ENCODE data around the gene FBXO24. TPM values are rescaled to one million over a fixed set of nuclear protein-coding genes. Genes with fewer than 3 reads are reported as not detected.

The FBXO24 gene
- total RNA-seq, 1 experiment from 2014 or later = 1.1 TPM

DNA sequence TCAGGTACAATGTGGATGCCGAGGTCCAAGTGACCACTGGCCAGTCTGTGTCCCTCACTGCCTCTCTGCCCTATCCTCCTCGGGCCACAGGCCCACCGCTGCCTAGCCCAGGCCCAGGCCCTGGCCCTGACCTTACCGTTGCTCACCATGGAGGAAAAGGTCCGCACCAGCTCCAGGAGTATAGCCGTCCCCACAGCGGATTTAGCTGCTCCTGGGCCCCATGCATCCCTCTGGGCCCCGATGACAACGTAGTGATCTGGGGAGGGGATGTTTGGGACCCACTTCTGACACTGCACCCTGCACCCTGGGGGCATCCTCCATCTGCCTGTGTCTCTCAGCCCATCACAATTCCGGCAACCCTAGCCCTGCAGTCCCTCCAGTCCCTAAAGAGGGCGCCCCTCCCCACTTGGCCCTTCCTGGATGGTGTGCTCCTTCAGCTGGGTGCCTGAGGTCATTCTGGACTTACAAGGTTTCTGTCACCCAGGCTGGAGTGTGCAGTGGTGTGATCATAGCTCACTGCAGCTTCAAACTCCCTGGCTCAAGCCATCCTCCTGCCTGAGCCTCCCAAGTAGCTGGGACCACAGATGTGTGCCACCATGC lies 43.1 kb downstream of the FBXO24 start:
- Mint-ChIP-seq H3K4me3 (ENCODE audit: unreplicated experiment) (no peak overlapping the region), H3K9me3 (ENCODE audit: unreplicated experiment) (no peaks in the 10 kb centered on the region), H3K4me1 (ENCODE audit: insufficient read depth, unreplicated experiment) (peaks cover 2% of the 10 kb centered on the region), H3K36me3 (ENCODE audit: insufficient read depth, unreplicated experiment) (peaks cover 7% of the 10 kb centered on the region), H3K27ac (ENCODE audit: low read depth, unreplicated experiment) (no peak overlapping the region), H3K27me3 (ENCODE audit: insufficient read depth, unreplicated experiment) (peaks cover 8% of the 10 kb centered on the region)
- peak; percentile 37 for DNase-seq (ENCODE audit: unreplicated experiment)
- POLR2A ChIA-PET = no interaction called here
- intact Hi-C loops (cut with micrococcal nuclease) = loop anchor here (5.0 kb wide), 1 partner anchor 43 kb away; the partner anchor contains the start of gene GNB2
- CTCF ChIA-PET = interaction anchor here (0.6 to 0.7 kb wide), 3 partner anchors 11 to 76 kb away, joined by 3 read pairs; no protein-coding TSS in a partner anchor
- TF ChIP-seq, protein P1, sequence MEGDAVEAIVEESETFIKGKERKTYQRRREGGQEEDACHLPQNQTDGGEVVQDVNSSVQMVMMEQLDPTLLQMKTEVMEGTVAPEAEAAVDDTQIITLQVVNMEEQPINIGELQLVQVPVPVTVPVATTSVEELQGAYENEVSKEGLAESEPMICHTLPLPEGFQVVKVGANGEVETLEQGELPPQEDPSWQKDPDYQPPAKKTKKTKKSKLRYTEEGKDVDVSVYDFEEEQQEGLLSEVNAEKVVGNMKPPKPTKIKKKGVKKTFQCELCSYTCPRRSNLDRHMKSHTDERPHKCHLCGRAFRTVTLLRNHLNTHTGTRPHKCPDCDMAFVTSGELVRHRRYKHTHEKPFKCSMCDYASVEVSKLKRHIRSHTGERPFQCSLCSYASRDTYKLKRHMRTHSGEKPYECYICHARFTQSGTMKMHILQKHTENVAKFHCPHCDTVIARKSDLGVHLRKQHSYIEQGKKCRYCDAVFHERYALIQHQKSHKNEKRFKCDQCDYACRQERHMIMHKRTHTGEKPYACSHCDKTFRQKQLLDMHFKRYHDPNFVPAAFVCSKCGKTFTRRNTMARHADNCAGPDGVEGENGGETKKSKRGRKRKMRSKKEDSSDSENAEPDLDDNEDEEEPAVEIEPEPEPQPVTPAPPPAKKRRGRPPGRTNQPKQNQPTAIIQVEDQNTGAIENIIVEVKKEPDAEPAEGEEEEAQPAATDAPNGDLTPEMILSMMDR (IDR thresholded peaks at IDR 0.05; ENCODE audit: unreplicated experiment) = peak; percentile 24
- BruUV-seq (replicated peaks) = no TSS peak

DNA sequence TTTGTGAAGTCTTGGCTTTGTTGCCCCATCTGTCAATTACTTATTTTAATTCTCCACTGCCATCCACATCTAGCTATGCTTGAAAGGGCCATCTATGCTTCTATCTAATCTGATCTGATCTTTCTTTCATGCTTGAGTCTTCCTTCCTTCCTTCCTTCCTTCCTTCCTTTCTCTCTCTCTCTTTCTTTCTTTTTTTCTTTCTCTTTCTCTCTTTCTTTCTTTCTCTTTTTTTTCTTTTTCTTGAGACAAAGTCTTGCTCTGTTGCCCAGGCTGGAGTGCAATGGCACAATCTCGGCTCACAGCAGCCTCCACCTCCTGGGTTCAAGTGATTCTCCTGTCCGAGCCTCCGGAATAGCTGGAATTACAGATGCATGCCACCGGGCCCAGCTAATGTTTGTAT lies 43.9 kb downstream of the FBXO24 start:
- no TSS peak for BruUV-seq (replicated peaks)
- TF ChIP-seq, protein P1 (IDR thresholded peaks at IDR 0.05; ENCODE audit: unreplicated experiment) = no peak
- Mint-ChIP-seq H3K36me3 (ENCODE audit: insufficient read depth, unreplicated experiment) (peaks cover 7% of the 10 kb centered on the region), H3K27me3 (ENCODE audit: insufficient read depth, unreplicated experiment) (peaks cover 17% of the 10 kb centered on the region), H3K4me1 (ENCODE audit: insufficient read depth, unreplicated experiment) (no peaks in the 10 kb centered on the region), H3K27ac (ENCODE audit: low read depth, unreplicated experiment) (no peak overlapping the region), H3K9me3 (ENCODE audit: unreplicated experiment) (no peaks in the 10 kb centered on the region), H3K4me3 (ENCODE audit: unreplicated experiment) (no peak overlapping the region)
- intact Hi-C loops (cut with micrococcal nuclease) = no loop called here
- ChIA-PET CTCF (interaction anchor here (0.6 kb wide), 1 partner anchor 161 kb away, joined by 3 read pairs; no protein-coding TSS in a partner anchor), POLR2A (interaction anchor here (0.7 kb wide), 1 partner anchor 60 kb away, joined by 3 read pairs; no protein-coding TSS in a partner anchor)
- DNase-seq (ENCODE audit: unreplicated experiment) = no peak

DNA sequence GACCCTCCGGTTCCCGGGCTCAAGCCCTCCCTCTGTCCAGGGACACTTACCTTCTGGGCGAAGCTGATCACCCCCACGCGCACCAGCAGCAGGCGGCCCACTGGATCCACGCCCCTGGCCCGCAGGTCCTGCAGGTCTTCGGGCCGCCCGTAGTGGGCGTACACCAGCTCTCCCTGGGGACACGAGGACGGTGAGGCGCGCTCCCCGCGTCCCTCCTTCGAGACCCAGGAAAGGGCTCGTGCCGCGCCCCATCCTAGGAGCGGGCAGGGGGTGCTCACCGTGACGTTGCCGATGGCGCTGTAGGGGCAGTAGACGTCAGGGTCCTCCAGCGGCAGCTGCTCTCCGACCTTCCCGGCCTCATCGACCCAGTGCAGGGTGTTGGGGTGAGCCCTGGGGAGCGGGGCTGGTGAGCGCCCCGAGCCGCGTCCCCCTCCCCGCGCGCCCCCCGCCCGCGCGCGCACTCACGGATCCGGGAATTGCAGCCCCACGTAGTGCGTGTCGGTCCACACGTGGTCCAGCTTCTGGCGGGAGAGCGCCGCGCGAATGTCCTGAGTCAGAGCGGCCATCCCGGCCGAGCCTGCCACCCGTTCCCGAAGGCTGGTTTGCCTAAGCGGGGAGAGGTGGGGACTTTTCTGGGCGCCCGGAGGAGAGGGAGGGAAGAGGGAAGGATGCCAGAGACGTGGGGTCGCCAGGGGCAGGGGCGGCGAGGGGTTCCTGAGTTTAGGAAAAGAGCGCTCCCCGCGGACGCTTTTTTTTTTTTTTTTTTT lies 47.0 kb downstream of the FBXO24 start:
- peaks cover 29% of the 10 kb centered on the region for H3K27me3 Mint-ChIP-seq (ENCODE audit: insufficient read depth, unreplicated experiment)
- peaks cover 13% of the 10 kb centered on the region for H3K36me3 Mint-ChIP-seq (ENCODE audit: insufficient read depth, unreplicated experiment)
- H3K4me3 Mint-ChIP-seq (ENCODE audit: unreplicated experiment) = no peak overlapping the region
- H3K4me1 Mint-ChIP-seq (ENCODE audit: insufficient read depth, unreplicated experiment) = no peaks in the 10 kb centered on the region
- POLR2A ChIA-PET = no interaction called here
- no TSS peak for BruUV-seq (replicated peaks)
- TF ChIP-seq, protein P1 (IDR thresholded peaks at IDR 0.05; ENCODE audit: unreplicated experiment) = no peak
- H3K27ac Mint-ChIP-seq (ENCODE audit: low read depth, unreplicated experiment) = no peak overlapping the region
- intact Hi-C loops (cut with micrococcal nuclease) = no loop called here
- H3K9me3 Mint-ChIP-seq (ENCODE audit: unreplicated experiment) = no peaks in the 10 kb centered on the region
- DNase-seq (ENCODE audit: unreplicated experiment) = no peak
- CTCF ChIA-PET = interaction anchor here (0.7 kb wide), 2 partner anchors 20 to 43 kb away, joined by 4 to 5 read pairs; no protein-coding TSS in a partner anchor

DNA sequence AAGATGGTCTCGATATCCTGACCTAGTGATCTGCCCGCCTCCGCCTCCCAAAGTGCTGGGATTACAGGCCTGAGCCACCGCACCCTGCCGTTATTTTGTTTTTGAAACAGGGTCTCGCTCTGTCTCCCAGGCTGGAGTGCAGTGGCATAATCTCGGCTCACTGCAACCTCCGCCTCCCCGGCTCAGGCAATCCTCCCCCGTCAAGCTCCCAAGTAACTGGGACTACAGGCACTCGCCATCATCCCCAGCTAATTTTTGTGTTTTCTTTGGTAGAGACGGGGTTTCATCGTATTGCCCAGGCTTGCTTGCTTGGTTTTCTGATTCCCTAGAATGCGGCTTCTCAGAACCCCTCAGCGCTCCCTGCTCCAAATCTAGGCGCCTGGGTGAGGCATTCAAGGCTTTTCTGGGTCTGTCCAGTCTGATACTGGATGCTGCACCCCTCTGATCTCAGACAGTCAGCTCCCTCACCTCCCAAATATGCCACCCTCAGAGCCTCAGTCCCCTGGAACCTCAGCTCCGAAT lies 53.9 kb downstream of the FBXO24 start:
- peaks cover 7% of the 10 kb centered on the region for H3K36me3 Mint-ChIP-seq (ENCODE audit: insufficient read depth, unreplicated experiment)
- TF ChIP-seq, protein P1 (IDR thresholded peaks at IDR 0.05; ENCODE audit: unreplicated experiment) = no peak
- DNase-seq (ENCODE audit: unreplicated experiment) = no peak
- H3K27me3 Mint-ChIP-seq (ENCODE audit: insufficient read depth, unreplicated experiment) = peaks cover 17% of the 10 kb centered on the region
- H3K27ac Mint-ChIP-seq (ENCODE audit: low read depth, unreplicated experiment) = no peak overlapping the region
- BruUV-seq (replicated peaks) = no TSS peak
- H3K9me3 Mint-ChIP-seq (ENCODE audit: unreplicated experiment) = no peaks in the 10 kb centered on the region
- POLR2A ChIA-PET = no interaction called here
- no peak overlapping the region for H3K4me3 Mint-ChIP-seq (ENCODE audit: unreplicated experiment)
- H3K4me1 Mint-ChIP-seq (ENCODE audit: insufficient read depth, unreplicated experiment) = no peaks in the 10 kb centered on the region
- CTCF ChIA-PET = no interaction called here
- intact Hi-C loops (cut with micrococcal nuclease) = no loop called here
